OCI-LY1 (cell line): ENCODE results near the gene CEP83.

Source experiments
- CTCF ChIP-seq: fragments of 200-600 bp; sonication (generic), shearing (Covaris generic); IDR thresholded peaks from 2 replicates; pipeline ENCODE4 v1.5.1; 2017; ENCODE audit warnings: mild to moderate bottlenecking, antibody characterized with exemption, low read length, moderate library complexity, mixed read lengths
- EZH2 ChIP-seq: fragments of 200-600 bp; sonication (generic), shearing (Covaris generic); IDR thresholded peaks from 2 replicates; pipeline ENCODE4 v1.8.0; 2017; ENCODE audit warnings: borderline replicate concordance, mixed run types, mild to moderate bottlenecking, antibody characterized with exemption, low read length, moderate library complexity, mixed read lengths

DNA sequence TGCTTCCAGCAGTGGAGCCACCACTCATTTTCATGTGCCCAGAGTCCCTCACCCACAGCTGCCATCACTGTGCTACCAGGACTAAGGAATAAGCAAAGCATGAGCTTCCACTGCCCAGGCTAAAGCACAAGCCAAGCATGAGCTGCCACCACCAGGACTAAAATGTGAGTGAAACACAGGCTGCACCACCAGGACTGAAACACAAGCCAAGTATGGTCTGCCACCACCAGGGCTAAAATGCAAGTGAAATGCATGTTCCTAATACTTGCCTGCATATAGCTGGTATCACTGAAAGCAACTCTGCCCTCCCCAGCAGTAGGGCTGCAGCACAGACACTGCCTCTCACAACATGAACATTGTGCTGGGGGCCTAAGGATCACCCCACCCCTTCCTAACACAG lies 30.0 kb downstream of the CEP83 start:
- TF ChIP-seq CTCF (no peak), EZH2 (no peak)
